HepG2 (cell line): ENCODE data around the gene ETFA. TPM values are rescaled to one million over a fixed set of nuclear protein-coding genes. Genes with fewer than 3 reads are reported as not detected.

Source experiments
- ASH2L ChIP-seq: fragments of 300-600, 200-600 bp; sonication (generic); IDR thresholded peaks from 2 replicates; pipeline ENCODE4 v1.7.0; 2017; ENCODE audit warnings: low read depth, mild to moderate bottlenecking, moderate library complexity, mixed read lengths, low read length; ENCODE audit not compliant: insufficient read length
- MAFF ChIP-seq: IDR thresholded peaks from 2 replicates; pipeline ENCODE4 v1.6.1; 2011; ENCODE audit warnings: low read depth, low read length, improper control_type of control experiment
- NR2C2 ChIP-seq: sonication (generic); formaldehyde crosslinking; IDR thresholded peaks from 2 replicates; pipeline ENCODE4 v1.4.0; 2020; ENCODE audit warnings: missing genetic modification reagents, mild to moderate bottlenecking, moderate library complexity, borderline replicate concordance
- NR2F6 ChIP-seq, 2 experiments: IDR thresholded peaks; 2 replicates each; pipeline ENCODE4 v1.6.1; 2016; ENCODE audit warnings: antibody characterized with exemption in 1 of 2, mild to moderate bottlenecking in 1 of 2
- PRDM10 ChIP-seq: sonication (generic); formaldehyde crosslinking; IDR thresholded peaks from 2 replicates; pipeline ENCODE4 v1.4.0; 2020; ENCODE audit warnings: low read depth, missing genetic modification reagents
- RAD51 ChIP-seq: fragments of 450-650 bp; IDR thresholded peaks from 2 replicates; pipeline ENCODE4 v1.6.1; 2016; ENCODE audit warnings: borderline replicate concordance
- SRSF9 ChIP-seq: fragments of 200-400 bp; formaldehyde crosslinking; IDR thresholded peaks from 2 replicates; pipeline ENCODE4 v1.6.1; 2018; ENCODE audit warnings: borderline replicate concordance, mild to moderate bottlenecking, low read depth, low read length; ENCODE audit not compliant: insufficient read depth, poor library complexity, severe bottlenecking
- THAP9 ChIP-seq: sonication (generic); formaldehyde crosslinking; IDR thresholded peaks from 2 replicates; pipeline ENCODE4; 2020; ENCODE audit warnings: missing genetic modification reagents, mild to moderate bottlenecking, borderline replicate concordance
- ZC3H4 ChIP-seq: sonication (generic); formaldehyde crosslinking; IDR thresholded peaks from 2 replicates; pipeline ENCODE4 v1.4.0; 2020; ENCODE audit warnings: missing genetic modification reagents, borderline replicate concordance
- ZHX2 ChIP-seq, 2 experiments: sonication (generic) in 1 of 2; formaldehyde crosslinking in 1 of 2; IDR thresholded peaks; 2 replicates each; pipeline versions ENCODE4 v1.6.1 to v1.9.0; 2014 to 2022; ENCODE audit warnings: antibody characterized with exemption in 1 of 2, borderline replicate concordance in 1 of 2, inconsistent platforms in 1 of 2, low read depth in 1 of 2, missing genetic modification reagents in 1 of 2
- ZNF441 ChIP-seq: sonication (generic); formaldehyde crosslinking; IDR thresholded peaks from 2 replicates; pipeline ENCODE4 v1.7.0; 2021; ENCODE audit warnings: missing genetic modification reagents, borderline replicate concordance
- ZNF674 ChIP-seq: sonication (generic); formaldehyde crosslinking; IDR thresholded peaks from 2 replicates; pipeline ENCODE4 v1.5.0; 2020; ENCODE audit warnings: low read depth, mild to moderate bottlenecking, missing genetic modification reagents
- ZNF75D ChIP-seq: sonication (generic); formaldehyde crosslinking; IDR thresholded peaks from 2 replicates; pipeline ENCODE4 v1.8.1; 2023; ENCODE audit warnings: missing genetic modification reagents, mild to moderate bottlenecking, borderline replicate concordance
- ZSCAN22 ChIP-seq: sonication (generic); formaldehyde crosslinking; IDR thresholded peaks from 2 replicates; pipeline ENCODE4 v1.4.0; 2020; ENCODE audit warnings: mild to moderate bottlenecking, missing genetic modification reagents
- polyA plus RNA-seq, 8 experiments: library from polyadenylated mRNA; depleted of rRNA in 3 of 8; stranded (reverse) in 7 of 8; unstranded in 1 of 8; fragments of >200 nt; fragmentation: Illumina TruSeq in 4 of 8; extraction: Trizol in 4 of 8; gene quantifications; 2 replicates each; pipeline versions ENCODE4 v1.2.1 to v1.2.3, GENCODE V29; 2011 to 2016; ENCODE audit warnings: low read depth in 4 of 8, missing spikeins in 1 of 8, mixed read lengths in 1 of 8; ENCODE audit not compliant: insufficient read depth in 1 of 8
- total RNA-seq, 5 experiments: library from RNA; depleted of rRNA; stranded (reverse); fragments of >200 nt; fragmentation: Illumina TruSeq; extraction: Trizol; gene quantifications; 2 replicates each; pipeline ENCODE4 v1.2.3, GENCODE V29; 2016; ENCODE audit warnings: low read depth in 1 of 5

The ETFA gene
- total and polyA plus RNA-seq, 2 of the 13 experiments (the other 11 are each of a cell fraction or from before 2014, with no cell fraction given) = 291 to 396 TPM

- TF ChIP-seq THAP9 (peak; percentile 44; the same call in 1 of the 2 replicates), ZNF441 (CRISPR knock-in tag) (peak; percentile 58), ZHX2 (IDR thresholded peaks at IDR 0.05; ENCODE audit: low read depth) (peak; percentile 83), ZHX2 (CRISPR knock-in tag; IDR thresholded peaks at IDR 0.05; ENCODE audit: borderline replicate concordance) (no peak), MAFF (no peak), NR2F6 (IDR thresholded peaks at IDR 0.05) (no peak), NR2F6 (CRISPR knock-in tag; IDR thresholded peaks at IDR 0.05) (no peak; the same call in 1 of the 2 replicates), ZSCAN22 (CRISPR knock-in tag) (no peak), SRSF9 (no peak), NR2C2 (no peak; the same call in 1 of the 2 replicates), ASH2L (peak; percentile 76), ZC3H4 (CRISPR knock-in tag) (no peak), PRDM10 (CRISPR knock-in tag) (peak; percentile 54; the same call in 1 of the 2 replicates), ZNF674 (CRISPR knock-in tag) (no peak), ZNF75D (CRISPR knock-in tag) (no peak), RAD51 (no peak)
Measured at GRCh38 chr15:76336254-76337058, 25.2 kb upstream of the ETFA start, which contains the start of gene ISL2 (continued).
